AG10803 (cell line): Measurements from ENCODE around the gene TCF7L2.

Experiments
- DNase-seq: peaks from one replicate; pipeline ENCODE4 v3.0.0; 2010; ENCODE audit warnings: low read depth
- H3K4me3 ChIP-seq: 2 replicates; pipeline ENCODE4 v1.5.1; 2011; ENCODE audit warnings: mild to moderate bottlenecking, low read length, control low read depth
- CTCF ChIP-seq: conservative IDR thresholded peaks from 2 replicates; pipeline ENCODE4 v1.5.1; 2011; ENCODE audit warnings: mild to moderate bottlenecking, low read length, control low read depth, inconsistent platforms

The TCF7L2 gene

GRCh38 chr10:112952282-112953173 lies 2.5 kb downstream of the TCF7L2 start:
- no peak for TF ChIP-seq CTCF
- H3K4me3 ChIP-seq = peak overlapping the region; percentile 90
- no peak for DNase-seq

GRCh38 chr10:112953174-112954159 lies 3.4 kb downstream of the TCF7L2 start:
- DNase-seq = peak; percentile 72
- H3K4me3 ChIP-seq = peak overlapping the region; percentile 90
- no peak for TF ChIP-seq CTCF

GRCh38 chr10:112954974-112955581 lies 5.0 kb downstream of the TCF7L2 start:
- peak overlapping the region; percentile 90 for H3K4me3 ChIP-seq
- DNase-seq = no peak
- no peak for TF ChIP-seq CTCF

GRCh38 chr10:112955582-112956421 lies 5.8 kb downstream of the TCF7L2 start:
- no peak for TF ChIP-seq CTCF
- peak overlapping the region; percentile 90 for H3K4me3 ChIP-seq
- peak; percentile 92 for DNase-seq

GRCh38 chr10:112956631-112957350 lies 6.7 kb downstream of the TCF7L2 start:
- DNase-seq = no peak
- no peak for TF ChIP-seq CTCF
- H3K4me3 ChIP-seq = no peak overlapping the region
